GM23338 (cell line): ENCODE measurements around the gene RNF4. TPM values are rescaled to one million over a fixed set of nuclear protein-coding genes. Genes with fewer than 3 reads are reported as not detected.

ENCODE experiments used
- ATAC-seq: fragments of 200-7000 bp; cut with Tn5 transposase; 3 replicates; pipeline ENCODE4 v1.9.1; 2020
- DNase-seq: peaks from one replicate; pipeline ENCODE4 v3.0.0-alpha.2; 2015; ENCODE audit warnings: low spot score
- H2AFZ ChIP-seq: fragments of 200-600 bp; sonication (generic); 2 replicates; pipeline ENCODE4 v1.8.0; 2016; ENCODE audit warnings: antibody characterized with exemption, mild to moderate bottlenecking, moderate library complexity
- H3F3A ChIP-seq: fragments of 200-600 bp; sonication (generic); replicated peaks from 2 replicates; pipeline ENCODE4 v1.8.0; 2017; ENCODE audit warnings: antibody characterized with exemption, mixed run types, low read depth
- H3K27ac ChIP-seq: fragments of 200-600 bp; sonication (generic); 2 replicates; pipeline ENCODE4 v1.6.1; 2016; ENCODE audit warnings: low read depth
- H3K27me3 ChIP-seq: fragments of 200-600 bp; sonication (generic); 2 replicates; pipeline ENCODE4 v1.8.0; 2016; ENCODE audit warnings: mild to moderate bottlenecking, mixed run types, moderate library complexity; ENCODE audit not compliant: insufficient read depth
- H3K36me3 ChIP-seq: fragments of 200-600 bp; sonication (generic); 2 replicates; pipeline ENCODE4 v1.8.0; 2016; ENCODE audit warnings: mild to moderate bottlenecking; ENCODE audit not compliant: insufficient read depth
- H3K4me1 ChIP-seq: fragments of 200-600 bp; sonication (generic); 2 replicates; pipeline ENCODE4 v1.8.0; 2016; ENCODE audit warnings: mild to moderate bottlenecking, moderate library complexity; ENCODE audit not compliant: insufficient read depth
- H3K4me2 ChIP-seq: fragments of 200-600 bp; sonication (generic); 2 replicates; pipeline ENCODE4 v1.7.1; 2017; ENCODE audit warnings: mixed run types
- H3K4me3 ChIP-seq: fragments of 200-600 bp; sonication (generic); 2 replicates; pipeline ENCODE4 v1.6.1; 2016; ENCODE audit warnings: mixed run types
- H3K79me2 ChIP-seq: fragments of 200-600 bp; sonication (generic); replicated peaks from 2 replicates; pipeline ENCODE4 v1.8.0; 2017; ENCODE audit warnings: mild to moderate bottlenecking; ENCODE audit not compliant: insufficient read depth
- H3K9me2 ChIP-seq: fragments of 200-600 bp; sonication (generic); 2 replicates; pipeline ENCODE4 v1.8.0; 2017; ENCODE audit not compliant: insufficient read depth
- H4K20me1 ChIP-seq: fragments of 200-600 bp; sonication (generic); replicated peaks from 2 replicates; pipeline ENCODE4 v1.8.0; 2017; ENCODE audit warnings: mild to moderate bottlenecking; ENCODE audit not compliant: insufficient read depth
- H3K27ac Mint-ChIP-seq: 2 replicates; pipeline ENCODE4 v1.8.0; 2020; ENCODE audit warnings: inconsistent platforms, mild to moderate bottlenecking, moderate library complexity, mixed read lengths
- H3K27me3 Mint-ChIP-seq: 3 replicates; pipeline ENCODE4 v1.8.0; 2022; ENCODE audit warnings: low read depth, mild to moderate bottlenecking, moderate library complexity, mixed read lengths, inconsistent platforms; ENCODE audit not compliant: insufficient read depth, poor library complexity
- H3K36me3 Mint-ChIP-seq: 3 replicates; pipeline ENCODE4 v1.8.0; 2021; ENCODE audit warnings: low read depth, mild to moderate bottlenecking, inconsistent platforms, moderate library complexity, mixed read lengths
- H3K4me1 Mint-ChIP-seq: 3 replicates; pipeline ENCODE4 v1.8.0; 2020; ENCODE audit warnings: mild to moderate bottlenecking, inconsistent platforms, mixed read lengths
- H3K4me3 Mint-ChIP-seq: 3 replicates; pipeline ENCODE4 v1.8.0; 2021; ENCODE audit warnings: moderate library complexity, mild to moderate bottlenecking, inconsistent platforms, mixed read lengths
- H3K9me3 Mint-ChIP-seq: 3 replicates; pipeline ENCODE4 v1.8.0; 2020; ENCODE audit warnings: moderate library complexity, mild to moderate bottlenecking, inconsistent platforms, mixed read lengths
- CREB1 ChIP-seq: fragments of 250-450 bp; sonication (Bioruptor Pico); IDR thresholded peaks from 2 replicates; pipeline ENCODE4 v1.5.0; 2020; ENCODE audit warnings: low read depth, mild to moderate bottlenecking, moderate library complexity
- CTCF ChIP-seq, 2 experiments: fragments of 200-600 bp in 1 of 2; sonication (generic) in 1 of 2; conservative IDR thresholded peaks; 2 replicates each; pipeline versions ENCODE4 v1.5.1 to v1.6.1; 2016 to 2017; ENCODE audit warnings: antibody characterized with exemption in 2 of 2, low read depth in 2 of 2, mild to moderate bottlenecking in 2 of 2, moderate library complexity in 1 of 2
- ETS1 ChIP-seq: IDR thresholded peaks from 2 replicates; pipeline ENCODE4 v1.6.1; 2016; ENCODE audit warnings: antibody characterized with exemption
- EZH2 ChIP-seq: fragments of 200-600 bp; sonication (generic); IDR thresholded peaks from one replicate; pipeline ENCODE4 v1.8.0; 2017; ENCODE audit warnings: antibody characterized with exemption, mild to moderate bottlenecking, low read depth; ENCODE audit not compliant: unreplicated experiment
- EZH2phosphoT487 ChIP-seq: fragments of 200-600 bp; sonication (generic); IDR thresholded peaks from one replicate; pipeline ENCODE4 v1.8.1; 2018; ENCODE audit warnings: antibody characterized with exemption; ENCODE audit not compliant: unreplicated experiment
- JUNB ChIP-seq: IDR thresholded peaks from one replicate; pipeline ENCODE4 v1.6.1; 2016; ENCODE audit warnings: antibody characterized with exemption; ENCODE audit not compliant: unreplicated experiment
- NANOG ChIP-seq: IDR thresholded peaks from 2 replicates; pipeline ENCODE4 v1.6.1; 2016; ENCODE audit warnings: antibody characterized with exemption, borderline replicate concordance
- POLR2AphosphoS5 ChIP-seq: IDR thresholded peaks from 2 replicates; pipeline ENCODE4 v1.6.1; 2016; ENCODE audit warnings: antibody characterized with exemption, low read depth
- REST ChIP-seq: IDR thresholded peaks from one replicate; pipeline ENCODE4 v1.6.1; 2018; ENCODE audit warnings: antibody characterized with exemption; ENCODE audit not compliant: unreplicated experiment
- STAT1 ChIP-seq: IDR thresholded peaks from one replicate; pipeline ENCODE4 v1.6.1; 2016; ENCODE audit warnings: antibody characterized with exemption; ENCODE audit not compliant: unreplicated experiment
- ZNF114 ChIP-seq: fragments of 250-450 bp; sonication (Bioruptor Pico); IDR thresholded peaks from 2 replicates; pipeline ENCODE4 v1.5.0; 2020; ENCODE audit warnings: mild to moderate bottlenecking, moderate library complexity
- ZNF331 ChIP-seq: fragments of 250-450 bp; sonication (Bioruptor Pico); IDR thresholded peaks from 2 replicates; pipeline ENCODE4 v1.5.0; 2020; ENCODE audit warnings: low read depth, mild to moderate bottlenecking, moderate library complexity
- ZNF462 ChIP-seq: fragments of 250-450 bp; sonication (Bioruptor Pico); IDR thresholded peaks from 2 replicates; pipeline ENCODE4 v1.5.0; 2020; ENCODE audit warnings: mild to moderate bottlenecking, moderate library complexity
- polyA plus RNA-seq: library from polyadenylated mRNA; unstranded; fragments of >200 nt; fragmentation: Nextera tagmentation; extraction: Ambion mirVana; gene quantifications from 2 replicates; pipeline ENCODE4 v1.2.1, GENCODE V29; 2016
- total RNA-seq: library from RNA; depleted of rRNA; stranded (reverse); fragments of >200 nt; shearing (Covaris generic); gene quantifications from 2 replicates; pipeline ENCODE4 v1.2.3, GENCODE V29; 2014

The RNF4 gene
- total and polyA plus RNA-seq, 2 experiments from 2014 or later = 47.7 to 77.2 TPM

- H3K4me3 Mint-ChIP-seq = no peak overlapping the region
- peaks cover 54% of the 10 kb centered on the region for H3K4me1 Mint-ChIP-seq
- H3K27ac Mint-ChIP-seq = no peak overlapping the region
Observed at GRCh38 chr4:2485956-2486355, 17.1 kb downstream of the RNF4 start.

More at GRCh38 chr4:2485956-2486355, 17.1 kb downstream of the RNF4 start:
- H3K27me3 ChIP-seq = no peaks in the 10 kb centered on the region
- H3K9me2 ChIP-seq = no peaks in the 10 kb centered on the region
- H3K9me3 Mint-ChIP-seq = no peaks in the 10 kb centered on the region
- no peak for DNase-seq
- H3F3A ChIP-seq = peaks cover 10% of the 10 kb centered on the region; the same call in 1 of the 2 replicates
- no peak for TF ChIP-seq STAT1
- TF ChIP-seq ETS1 = no peak
- TF ChIP-seq CTCF (conservative IDR thresholded peaks at IDR 0.05; ENCODE audit: low read depth in 2 of 2) = no peak
- no peak for TF ChIP-seq ZNF331 (CRISPR knock-in tag)
- no peak for TF ChIP-seq EZH2
- no peak for TF ChIP-seq ZNF114 (CRISPR knock-in tag)
- no peak for TF ChIP-seq CREB1 (CRISPR knock-in tag)
- no peak for TF ChIP-seq NANOG
- TF ChIP-seq ZNF462 (CRISPR knock-in tag) = no peak
- TF ChIP-seq EZH2phosphoT487 = no peak
- no peak for TF ChIP-seq POLR2AphosphoS5
- TF ChIP-seq REST = no peak
- no peak for TF ChIP-seq JUNB
- H3K27me3 Mint-ChIP-seq = peaks cover 7% of the 10 kb centered on the region
- no peak overlapping the region for H2AFZ ChIP-seq
- H3K4me1 ChIP-seq = peaks cover 37% of the 10 kb centered on the region
- H3K4me2 ChIP-seq = no peak overlapping the region
- ATAC-seq = no peak
- peaks cover 100% of the 10 kb centered on the region for H3K79me2 ChIP-seq
- no peak overlapping the region for H3K4me3 ChIP-seq
- peaks cover 87% of the 10 kb centered on the region for H4K20me1 ChIP-seq
- H3K36me3 Mint-ChIP-seq = peaks cover 23% of the 10 kb centered on the region
- peaks cover 11% of the 10 kb centered on the region for H3K36me3 ChIP-seq
- no peak overlapping the region for H3K27ac ChIP-seq
